Activated gamma-delta T cell (primary cell): ENCODE results near the gene OR52D1.

Source experiments
- DNase-seq: peaks from one replicate; lab custom pipeline; 2025; lab: John Stamatoyannopoulos, UW

Gene OR52D1

GRCh38 chr11:5509803-5510202, 21.3 kb downstream of the OR52D1 start, which contains the start of gene UBQLN3:
TSS of gene UBQLN3 (minus strand) at chr11:5509957. CDS start at chr11:5509558, 399 bp downstream.
- no peak for DNase-seq

- DNase-seq = no peak
Observed at GRCh38 chr11:5514841-5515240, 26.4 kb downstream of the OR52D1 start.

GRCh38 chr11:5516599-5516998, 28.1 kb downstream of the OR52D1 start, which contains the start of gene UBQLNL:
TSS of gene UBQLNL (minus strand) at chr11:5516699. CDS start at chr11:5516441, 258 bp downstream.
- DNase-seq = no peak

GRCh38 chr11:5521540-5521939, 33.1 kb downstream of the OR52D1 start:
- no peak for DNase-seq

- no peak for DNase-seq
Observed at GRCh38 chr11:5522308-5522707, 33.8 kb downstream of the OR52D1 start.

- no peak for DNase-seq
Observed at GRCh38 chr11:5524756-5525155, 36.3 kb downstream of the OR52D1 start.

GRCh38 chr11:5527716-5528115, 39.2 kb downstream of the OR52D1 start:
- no peak for DNase-seq

GRCh38 chr11:5528495-5528894, 40.0 kb downstream of the OR52D1 start:
- no peak for DNase-seq

- DNase-seq = no peak
Observed at GRCh38 chr11:5531053-5531831, 42.8 kb downstream of the OR52D1 start.

GRCh38 chr11:5534046-5534445, 45.6 kb downstream of the OR52D1 start:
- no peak for DNase-seq

GRCh38 chr11:5536482-5536881, 48.0 kb downstream of the OR52D1 start:
- no peak for DNase-seq
